ENCODE results near the gene ACER1. TPM values are rescaled to one million over a fixed set of nuclear protein-coding genes. Genes with fewer than 3 reads are reported as not detected.

ACER1 gene
- polyA plus RNA-seq, 1 of the 3 experiments (the other 2 are of a cell fraction) = not detected

DNA sequence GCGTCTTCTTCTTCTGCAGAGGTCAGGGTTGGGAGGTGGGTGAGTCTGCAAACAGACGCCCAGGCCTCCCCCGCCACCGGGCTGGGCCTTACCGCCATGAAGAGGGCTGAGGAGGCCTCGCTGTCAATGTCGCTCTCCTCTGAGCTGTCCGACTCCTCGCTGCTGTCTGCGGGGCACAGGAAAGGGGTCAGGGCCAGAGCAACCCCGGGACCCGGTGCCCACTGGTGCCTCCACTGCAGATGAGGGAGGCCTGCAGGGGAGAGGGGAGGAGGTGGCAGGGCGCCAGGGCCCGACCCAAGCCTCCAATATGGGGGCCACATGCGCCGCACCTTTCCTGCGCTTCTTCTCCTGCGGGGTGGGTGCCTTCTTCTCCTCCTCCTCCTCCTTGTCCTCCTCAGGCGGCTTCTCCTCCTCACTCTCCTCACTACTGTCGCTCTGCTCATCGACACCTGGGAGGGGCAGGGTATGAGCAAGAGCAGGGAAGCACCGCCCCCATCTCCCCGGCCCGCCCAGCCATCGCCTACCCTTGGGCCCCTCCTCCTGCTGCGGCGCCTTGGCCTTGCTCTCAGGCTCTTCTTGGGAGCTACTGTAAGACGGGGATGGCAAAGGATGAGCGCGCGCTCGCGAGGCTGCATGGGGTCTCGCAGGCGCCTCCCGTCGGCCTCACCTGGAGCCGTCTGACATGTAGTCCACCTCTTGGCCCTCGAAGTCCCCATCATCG lies 47.8 kb upstream of the ACER1 start:
- Histone ChIP-seq H3K27me3 (ENCODE audit: insufficient read depth) (no peaks in the 10 kb centered on the region), H3K9ac (no peak overlapping the region), H3K79me2 (ENCODE audit: insufficient read depth) (no peaks in the 10 kb centered on the region), H3K9me3 (no peaks in the 10 kb centered on the region), H3K36me3 (replicated peaks in 1 of 2; ENCODE audit: control insufficient read depth in 1 of 2, insufficient read depth in 2 of 2, low read length in 1 of 2) (peaks cover 34 to 45% of the 10 kb centered on the region in 2 experiments), H3K4me1 (ENCODE audit: control insufficient read depth in 1 of 2, insufficient read depth in 2 of 2, low read depth in 1 of 2, low read length in 1 of 2) (peaks cover 0 to 6% of the 10 kb centered on the region in 2 experiments; a peak in 1 of 4 replicates), H2AFZ (ENCODE audit: low read depth) (no peak overlapping the region), H4K20me1 (ENCODE audit: insufficient read depth) (no peaks in the 10 kb centered on the region), H3F3A (replicated peaks; ENCODE audit: insufficient read depth) (peaks cover 22% of the 10 kb centered on the region), H3K9me2 (no peaks in the 10 kb centered on the region), H3K4me2 (no peak overlapping the region), H3K4me3 (ENCODE audit: low read depth in 2 of 2, low read length in 1 of 2) (no peak overlapping the region), H3K27ac (ENCODE audit: low read depth in 2 of 2, low read length in 1 of 2) (no peak overlapping the region)
- CTCF ChIA-PET = no interaction called here
- POLR2A ChIA-PET = no interaction called here
- 97% methylated on average over 30 of the region's 40 CpGs for WGBS (ENCODE audit: low lambda C conversion rate)
- no peak for DNase-seq
- no peak for TF ChIP-seq EP300 (IDR thresholded peaks at IDR 0.05; ENCODE audit: borderline replicate concordance in 1 of 2, low read depth in 1 of 2, low read length in 1 of 2)

DNA sequence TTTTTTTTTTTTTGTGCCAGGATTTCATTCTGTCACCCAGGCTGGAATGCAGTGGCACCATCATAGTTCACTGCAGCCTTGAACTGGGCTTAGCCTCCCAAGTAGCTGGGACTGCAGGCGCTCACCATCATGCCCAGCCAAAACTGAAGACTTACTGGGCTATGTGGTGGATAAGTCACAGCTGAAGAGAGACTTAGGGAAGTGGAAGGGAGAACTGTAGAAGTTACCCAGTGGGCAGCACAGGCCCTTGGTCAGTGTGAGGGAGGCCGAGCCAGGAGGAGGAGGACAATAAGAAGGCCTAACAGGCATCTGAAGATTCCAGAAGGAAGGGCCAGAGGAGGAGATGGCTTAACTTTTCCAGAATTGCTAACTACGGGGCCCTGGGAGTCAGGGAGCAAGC lies 46.3 kb upstream of the ACER1 start:
- TF ChIP-seq, protein P1, sequence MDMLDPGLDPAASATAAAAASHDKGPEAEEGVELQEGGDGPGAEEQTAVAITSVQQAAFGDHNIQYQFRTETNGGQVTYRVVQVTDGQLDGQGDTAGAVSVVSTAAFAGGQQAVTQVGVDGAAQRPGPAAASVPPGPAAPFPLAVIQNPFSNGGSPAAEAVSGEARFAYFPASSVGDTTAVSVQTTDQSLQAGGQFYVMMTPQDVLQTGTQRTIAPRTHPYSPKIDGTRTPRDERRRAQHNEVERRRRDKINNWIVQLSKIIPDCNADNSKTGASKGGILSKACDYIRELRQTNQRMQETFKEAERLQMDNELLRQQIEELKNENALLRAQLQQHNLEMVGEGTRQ (IDR thresholded peaks at IDR 0.05; ENCODE audit: borderline replicate concordance, low read depth, low read length) = no peak
- TF ChIP-seq, protein P2, sequence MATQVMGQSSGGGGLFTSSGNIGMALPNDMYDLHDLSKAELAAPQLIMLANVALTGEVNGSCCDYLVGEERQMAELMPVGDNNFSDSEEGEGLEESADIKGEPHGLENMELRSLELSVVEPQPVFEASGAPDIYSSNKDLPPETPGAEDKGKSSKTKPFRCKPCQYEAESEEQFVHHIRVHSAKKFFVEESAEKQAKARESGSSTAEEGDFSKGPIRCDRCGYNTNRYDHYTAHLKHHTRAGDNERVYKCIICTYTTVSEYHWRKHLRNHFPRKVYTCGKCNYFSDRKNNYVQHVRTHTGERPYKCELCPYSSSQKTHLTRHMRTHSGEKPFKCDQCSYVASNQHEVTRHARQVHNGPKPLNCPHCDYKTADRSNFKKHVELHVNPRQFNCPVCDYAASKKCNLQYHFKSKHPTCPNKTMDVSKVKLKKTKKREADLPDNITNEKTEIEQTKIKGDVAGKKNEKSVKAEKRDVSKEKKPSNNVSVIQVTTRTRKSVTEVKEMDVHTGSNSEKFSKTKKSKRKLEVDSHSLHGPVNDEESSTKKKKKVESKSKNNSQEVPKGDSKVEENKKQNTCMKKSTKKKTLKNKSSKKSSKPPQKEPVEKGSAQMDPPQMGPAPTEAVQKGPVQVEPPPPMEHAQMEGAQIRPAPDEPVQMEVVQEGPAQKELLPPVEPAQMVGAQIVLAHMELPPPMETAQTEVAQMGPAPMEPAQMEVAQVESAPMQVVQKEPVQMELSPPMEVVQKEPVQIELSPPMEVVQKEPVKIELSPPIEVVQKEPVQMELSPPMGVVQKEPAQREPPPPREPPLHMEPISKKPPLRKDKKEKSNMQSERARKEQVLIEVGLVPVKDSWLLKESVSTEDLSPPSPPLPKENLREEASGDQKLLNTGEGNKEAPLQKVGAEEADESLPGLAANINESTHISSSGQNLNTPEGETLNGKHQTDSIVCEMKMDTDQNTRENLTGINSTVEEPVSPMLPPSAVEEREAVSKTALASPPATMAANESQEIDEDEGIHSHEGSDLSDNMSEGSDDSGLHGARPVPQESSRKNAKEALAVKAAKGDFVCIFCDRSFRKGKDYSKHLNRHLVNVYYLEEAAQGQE (IDR thresholded peaks at IDR 0.05; ENCODE audit: low read depth, low read length) = no peak
- TF ChIP-seq ELF1 (IDR thresholded peaks at IDR 0.05) (no peak), MXI1 (IDR thresholded peaks at IDR 0.05; ENCODE audit: low read depth, low read length) (no peak), EZH2phosphoT487 (IDR thresholded peaks at IDR 0.05; ENCODE audit: borderline replicate concordance, low read depth) (no peak), TCF12 (IDR thresholded peaks at IDR 0.05) (no peak), FOXJ3 (CRISPR knock-in tag; IDR thresholded peaks at IDR 0.05) (no peak), TEAD4 (IDR thresholded peaks at IDR 0.05; ENCODE audit: borderline replicate concordance, insufficient read depth) (no peak), YY1 (IDR thresholded peaks at IDR 0.05; ENCODE audit: low read depth) (no peak), SIN3A (IDR thresholded peaks at IDR 0.05; ENCODE audit: borderline replicate concordance, low read depth, low read length) (no peak), FOSL2 (IDR thresholded peaks at IDR 0.05; ENCODE audit: borderline replicate concordance, low read depth) (no peak), NRF1 (IDR thresholded peaks at IDR 0.05; ENCODE audit: low read depth, low read length) (no peak), EP300 (IDR thresholded peaks at IDR 0.05; ENCODE audit: borderline replicate concordance in 1 of 2, low read depth in 1 of 2, low read length in 1 of 2) (no peak), FOXM1 (IDR thresholded peaks at IDR 0.05; ENCODE audit: low read depth) (no peak)
- TF ChIP-seq, protein P3, sequence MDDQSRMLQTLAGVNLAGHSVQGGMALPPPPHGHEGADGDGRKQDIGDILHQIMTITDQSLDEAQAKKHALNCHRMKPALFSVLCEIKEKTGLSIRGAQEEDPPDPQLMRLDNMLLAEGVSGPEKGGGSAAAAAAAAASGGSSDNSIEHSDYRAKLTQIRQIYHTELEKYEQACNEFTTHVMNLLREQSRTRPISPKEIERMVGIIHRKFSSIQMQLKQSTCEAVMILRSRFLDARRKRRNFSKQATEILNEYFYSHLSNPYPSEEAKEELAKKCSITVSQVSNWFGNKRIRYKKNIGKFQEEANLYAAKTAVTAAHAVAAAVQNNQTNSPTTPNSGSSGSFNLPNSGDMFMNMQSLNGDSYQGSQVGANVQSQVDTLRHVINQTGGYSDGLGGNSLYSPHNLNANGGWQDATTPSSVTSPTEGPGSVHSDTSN (IDR thresholded peaks at IDR 0.05) = no peak
- H3K9me2 ChIP-seq = no peaks in the 10 kb centered on the region
- CTCF ChIA-PET = interaction anchor here (1.1 kb wide), 1 partner anchor 161 kb away, joined by 3 read pairs; no protein-coding TSS in a partner anchor
- H3K79me2 ChIP-seq (ENCODE audit: insufficient read depth) = no peaks in the 10 kb centered on the region; the same call in 1 of the 2 replicates
- no peaks in the 10 kb centered on the region for H3K27me3 ChIP-seq (ENCODE audit: insufficient read depth)
- no peak overlapping the region for H3K27ac ChIP-seq (ENCODE audit: low read depth in 2 of 2, low read length in 1 of 2)
- WGBS (ENCODE audit: low lambda C conversion rate) = 93% methylated on average over 3 of the region's 3 CpGs
- H3F3A ChIP-seq (replicated peaks; ENCODE audit: insufficient read depth) = peaks cover 22% of the 10 kb centered on the region
- H3K36me3 ChIP-seq (replicated peaks in 1 of 2; ENCODE audit: control insufficient read depth in 1 of 2, insufficient read depth in 2 of 2, low read length in 1 of 2) = peaks cover 34 to 37% of the 10 kb centered on the region in 2 experiments
- H3K4me3 ChIP-seq (ENCODE audit: low read depth in 2 of 2, low read length in 1 of 2) = no peak overlapping the region
- H4K20me1 ChIP-seq (ENCODE audit: insufficient read depth) = no peaks in the 10 kb centered on the region
- no peak for DNase-seq
- H3K4me2 ChIP-seq = no peak overlapping the region
- POLR2A ChIA-PET = no interaction called here
- no peaks in the 10 kb centered on the region for H3K9me3 ChIP-seq
- H3K9ac ChIP-seq = no peak overlapping the region
- H3K4me1 ChIP-seq (ENCODE audit: control insufficient read depth in 1 of 2, insufficient read depth in 2 of 2, low read depth in 1 of 2, low read length in 1 of 2) = peaks cover 0 to 8% of the 10 kb centered on the region in 2 experiments; a peak in 1 of 4 replicates
- H2AFZ ChIP-seq (ENCODE audit: low read depth) = no peak overlapping the region

Data from SK-N-SH (cell line).